Neural progenitor cell (in vitro differentiated cells): Measurements from ENCODE around the gene GRB2.

Experiments
- EZH2 ChIP-seq: fragments of 200-600 bp; sonication (generic); IDR thresholded peaks from 2 replicates; pipeline ENCODE4 v1.6.1; 2017; ENCODE audit warnings: antibody characterized with exemption, mild to moderate bottlenecking, moderate library complexity
- EZH2phosphoT487 ChIP-seq: fragments of 200-600 bp; sonication (generic); IDR thresholded peaks from 2 replicates; pipeline ENCODE4 v1.6.1; 2017; ENCODE audit warnings: antibody characterized with exemption
- TF ChIP-seq, protein P1 (sequence below): fragments of 200-600 bp; sonication (generic); IDR thresholded peaks from 2 replicates; pipeline ENCODE4 v1.5.1; 2017; ENCODE audit warnings: antibody characterized with exemption, mild to moderate bottlenecking

DNA sequence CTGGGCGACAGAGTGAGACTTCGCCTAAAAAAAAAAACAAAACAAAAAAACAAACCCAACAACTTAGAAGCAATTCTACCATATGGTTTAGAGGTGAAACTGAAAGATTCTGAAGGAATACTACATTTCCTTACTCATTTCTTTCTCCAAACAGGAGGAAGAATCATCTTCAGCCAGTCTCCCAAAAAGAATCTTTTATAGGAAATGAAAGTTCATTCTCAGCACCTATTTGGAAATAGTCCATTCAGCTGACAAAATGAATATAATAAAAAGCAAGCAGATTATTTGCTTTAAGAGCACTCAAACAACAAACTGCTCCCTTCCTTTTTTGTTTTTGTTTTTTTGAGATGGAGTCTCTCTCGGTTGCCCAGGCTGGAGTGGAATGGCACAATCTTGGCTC, 17.7 kb downstream of the GRB2 start:
- no peak for TF ChIP-seq EZH2
- TF ChIP-seq, protein P1, sequence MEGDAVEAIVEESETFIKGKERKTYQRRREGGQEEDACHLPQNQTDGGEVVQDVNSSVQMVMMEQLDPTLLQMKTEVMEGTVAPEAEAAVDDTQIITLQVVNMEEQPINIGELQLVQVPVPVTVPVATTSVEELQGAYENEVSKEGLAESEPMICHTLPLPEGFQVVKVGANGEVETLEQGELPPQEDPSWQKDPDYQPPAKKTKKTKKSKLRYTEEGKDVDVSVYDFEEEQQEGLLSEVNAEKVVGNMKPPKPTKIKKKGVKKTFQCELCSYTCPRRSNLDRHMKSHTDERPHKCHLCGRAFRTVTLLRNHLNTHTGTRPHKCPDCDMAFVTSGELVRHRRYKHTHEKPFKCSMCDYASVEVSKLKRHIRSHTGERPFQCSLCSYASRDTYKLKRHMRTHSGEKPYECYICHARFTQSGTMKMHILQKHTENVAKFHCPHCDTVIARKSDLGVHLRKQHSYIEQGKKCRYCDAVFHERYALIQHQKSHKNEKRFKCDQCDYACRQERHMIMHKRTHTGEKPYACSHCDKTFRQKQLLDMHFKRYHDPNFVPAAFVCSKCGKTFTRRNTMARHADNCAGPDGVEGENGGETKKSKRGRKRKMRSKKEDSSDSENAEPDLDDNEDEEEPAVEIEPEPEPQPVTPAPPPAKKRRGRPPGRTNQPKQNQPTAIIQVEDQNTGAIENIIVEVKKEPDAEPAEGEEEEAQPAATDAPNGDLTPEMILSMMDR: no peak
- TF ChIP-seq EZH2phosphoT487: no peak
